Adrenal gland (tissue), 5 donors: ENCODE data around the gene ERGIC3.

Experiments used
- POLR2A ChIP-seq, 2 donors: fragments of 450-650 bp; IDR thresholded peaks; one replicate each; pipeline ENCODE4 v1.6.1; 2017; ENCODE audit warnings: antibody characterized with exemption in 2 of 2, mild to moderate bottlenecking in 2 of 2, moderate library complexity in 1 of 2
- TF ChIP-seq, protein P1 (sequence below), 6 experiments: fragments of 450-650 bp in 4 of 6; fragments of 200-600 bp in 2 of 6; sonication (generic) in 1 of 6; IDR thresholded peaks; 1 replicate in 5 of 6; 2 replicates in 1 of 6; pipeline versions ENCODE4 v1.5.1 to v1.8.0; 2016 to 2021; ENCODE audit warnings: antibody characterized with exemption in 6 of 6, mild to moderate bottlenecking in 2 of 6, moderate library complexity in 1 of 6
- donor health status: DM: no; HTN: no; CAD: no.

DNA sequence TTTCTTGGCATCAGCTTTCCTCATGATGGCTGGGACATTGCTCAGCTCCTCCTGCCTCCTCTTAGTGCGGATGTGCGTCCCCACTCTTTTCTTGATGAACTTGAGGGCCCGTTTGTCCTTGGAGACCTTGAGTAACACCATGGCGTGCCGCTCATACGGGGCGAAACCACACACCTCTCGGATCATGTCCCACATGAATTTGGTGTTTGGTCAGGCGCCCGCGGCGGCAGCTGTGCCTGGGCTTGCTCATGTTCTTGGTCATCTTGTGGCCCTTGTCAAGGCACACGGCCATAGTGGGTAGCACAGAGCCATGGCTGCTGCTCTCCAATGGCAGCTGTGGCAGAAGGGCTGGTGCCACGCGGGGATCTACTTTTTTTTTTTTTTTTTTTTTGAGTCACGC lies 2.6 kb downstream of the ERGIC3 start:
- TF ChIP-seq, protein P1, sequence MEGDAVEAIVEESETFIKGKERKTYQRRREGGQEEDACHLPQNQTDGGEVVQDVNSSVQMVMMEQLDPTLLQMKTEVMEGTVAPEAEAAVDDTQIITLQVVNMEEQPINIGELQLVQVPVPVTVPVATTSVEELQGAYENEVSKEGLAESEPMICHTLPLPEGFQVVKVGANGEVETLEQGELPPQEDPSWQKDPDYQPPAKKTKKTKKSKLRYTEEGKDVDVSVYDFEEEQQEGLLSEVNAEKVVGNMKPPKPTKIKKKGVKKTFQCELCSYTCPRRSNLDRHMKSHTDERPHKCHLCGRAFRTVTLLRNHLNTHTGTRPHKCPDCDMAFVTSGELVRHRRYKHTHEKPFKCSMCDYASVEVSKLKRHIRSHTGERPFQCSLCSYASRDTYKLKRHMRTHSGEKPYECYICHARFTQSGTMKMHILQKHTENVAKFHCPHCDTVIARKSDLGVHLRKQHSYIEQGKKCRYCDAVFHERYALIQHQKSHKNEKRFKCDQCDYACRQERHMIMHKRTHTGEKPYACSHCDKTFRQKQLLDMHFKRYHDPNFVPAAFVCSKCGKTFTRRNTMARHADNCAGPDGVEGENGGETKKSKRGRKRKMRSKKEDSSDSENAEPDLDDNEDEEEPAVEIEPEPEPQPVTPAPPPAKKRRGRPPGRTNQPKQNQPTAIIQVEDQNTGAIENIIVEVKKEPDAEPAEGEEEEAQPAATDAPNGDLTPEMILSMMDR (IDR thresholded peaks at IDR 0.05), result no peak
- no peak for TF ChIP-seq POLR2A (IDR thresholded peaks at IDR 0.05)
